K562 (cell line): ENCODE measurements around the gene THEM4.

Experiments
- COPS2 ChIP-seq: fragments of 450-650 bp; conservative IDR thresholded peaks from 2 replicates; pipeline ENCODE4 v1.6.1; 2016; ENCODE audit warnings: mild to moderate bottlenecking, moderate library complexity
- EZH2 ChIP-seq: IDR thresholded peaks from 2 replicates; pipeline ENCODE4 v1.6.1; 2012; ENCODE audit warnings: low read depth, mild to moderate bottlenecking, inconsistent platforms, low read length, borderline replicate concordance
- NR2C2 ChIP-seq, 2 experiments: fragments of 200-800 bp in 1 of 2; sonication (Bioruptor generic) in 1 of 2; sonication (generic) in 1 of 2; formaldehyde crosslinking in 1 of 2; IDR thresholded peaks; 2 replicates each; pipeline versions ENCODE4 v1.6.1 to v1.8.0; 2016 to 2022; ENCODE audit warnings: mild to moderate bottlenecking in 1 of 2, missing compliant biosample characterization in 1 of 2, missing genetic modification characterization in 1 of 2, missing genetic modification reagents in 1 of 2

GRCh38 chr1:151936653-151937052 lies 27.3 kb upstream of the THEM4 start:
- TF ChIP-seq NR2C2 (CRISPR knock-in tag; IDR thresholded peaks at IDR 0.05) (no peak), NR2C2 (tag; IDR thresholded peaks at IDR 0.05) (no peak), COPS2 (no peak), EZH2 (no peak)
